Measurements from ENCODE around the gene NCOA1.

The NCOA1 gene

GRCh38 chr2:24644032-24644431 is 153.0 kb downstream of the NCOA1 start:
- TF ChIP-seq, protein P1, sequence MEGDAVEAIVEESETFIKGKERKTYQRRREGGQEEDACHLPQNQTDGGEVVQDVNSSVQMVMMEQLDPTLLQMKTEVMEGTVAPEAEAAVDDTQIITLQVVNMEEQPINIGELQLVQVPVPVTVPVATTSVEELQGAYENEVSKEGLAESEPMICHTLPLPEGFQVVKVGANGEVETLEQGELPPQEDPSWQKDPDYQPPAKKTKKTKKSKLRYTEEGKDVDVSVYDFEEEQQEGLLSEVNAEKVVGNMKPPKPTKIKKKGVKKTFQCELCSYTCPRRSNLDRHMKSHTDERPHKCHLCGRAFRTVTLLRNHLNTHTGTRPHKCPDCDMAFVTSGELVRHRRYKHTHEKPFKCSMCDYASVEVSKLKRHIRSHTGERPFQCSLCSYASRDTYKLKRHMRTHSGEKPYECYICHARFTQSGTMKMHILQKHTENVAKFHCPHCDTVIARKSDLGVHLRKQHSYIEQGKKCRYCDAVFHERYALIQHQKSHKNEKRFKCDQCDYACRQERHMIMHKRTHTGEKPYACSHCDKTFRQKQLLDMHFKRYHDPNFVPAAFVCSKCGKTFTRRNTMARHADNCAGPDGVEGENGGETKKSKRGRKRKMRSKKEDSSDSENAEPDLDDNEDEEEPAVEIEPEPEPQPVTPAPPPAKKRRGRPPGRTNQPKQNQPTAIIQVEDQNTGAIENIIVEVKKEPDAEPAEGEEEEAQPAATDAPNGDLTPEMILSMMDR (IDR thresholded peaks at IDR 0.05; ENCODE audit: control insufficient read depth, insufficient read depth, low read depth, low read length, missing control alignments) = no peak
- DNase-seq (ENCODE audit: low read depth) = no peak
- H3K4me3 ChIP-seq (ENCODE audit: control insufficient read depth, low read depth, low read length) = no peak overlapping the region

GRCh38 chr2:24650997-24651642 is 160.1 kb downstream of the NCOA1 start:
- no peak overlapping the region for H3K4me3 ChIP-seq (ENCODE audit: control insufficient read depth, low read depth, low read length)
- TF ChIP-seq, protein P1 (IDR thresholded peaks at IDR 0.05; ENCODE audit: control insufficient read depth, insufficient read depth, low read depth, low read length, missing control alignments) = no peak
- no peak for DNase-seq (ENCODE audit: low read depth)

DNA sequence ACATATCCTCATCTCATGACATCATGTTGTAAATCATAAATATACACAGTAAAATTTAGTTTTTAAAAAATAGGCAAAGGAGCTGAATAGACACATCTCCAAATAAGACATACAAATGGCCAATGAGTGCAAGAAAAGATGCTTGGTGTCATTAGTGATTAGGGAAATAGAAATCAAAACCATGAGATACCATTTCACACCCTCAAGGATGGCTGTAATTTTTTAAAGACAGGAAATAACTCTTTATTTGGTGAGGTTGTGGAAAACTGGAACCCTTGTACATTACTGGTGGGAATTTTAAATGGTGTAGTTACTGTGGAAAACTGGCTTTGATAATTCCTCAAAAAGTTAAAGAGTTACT is 160.6 kb downstream of the NCOA1 start:
- TF ChIP-seq, protein P1 (IDR thresholded peaks at IDR 0.05; ENCODE audit: control insufficient read depth, insufficient read depth, low read depth, low read length, missing control alignments) = no peak
- DNase-seq (ENCODE audit: low read depth) = no peak
- no peak overlapping the region for H3K4me3 ChIP-seq (ENCODE audit: control insufficient read depth, low read depth, low read length)

DNA sequence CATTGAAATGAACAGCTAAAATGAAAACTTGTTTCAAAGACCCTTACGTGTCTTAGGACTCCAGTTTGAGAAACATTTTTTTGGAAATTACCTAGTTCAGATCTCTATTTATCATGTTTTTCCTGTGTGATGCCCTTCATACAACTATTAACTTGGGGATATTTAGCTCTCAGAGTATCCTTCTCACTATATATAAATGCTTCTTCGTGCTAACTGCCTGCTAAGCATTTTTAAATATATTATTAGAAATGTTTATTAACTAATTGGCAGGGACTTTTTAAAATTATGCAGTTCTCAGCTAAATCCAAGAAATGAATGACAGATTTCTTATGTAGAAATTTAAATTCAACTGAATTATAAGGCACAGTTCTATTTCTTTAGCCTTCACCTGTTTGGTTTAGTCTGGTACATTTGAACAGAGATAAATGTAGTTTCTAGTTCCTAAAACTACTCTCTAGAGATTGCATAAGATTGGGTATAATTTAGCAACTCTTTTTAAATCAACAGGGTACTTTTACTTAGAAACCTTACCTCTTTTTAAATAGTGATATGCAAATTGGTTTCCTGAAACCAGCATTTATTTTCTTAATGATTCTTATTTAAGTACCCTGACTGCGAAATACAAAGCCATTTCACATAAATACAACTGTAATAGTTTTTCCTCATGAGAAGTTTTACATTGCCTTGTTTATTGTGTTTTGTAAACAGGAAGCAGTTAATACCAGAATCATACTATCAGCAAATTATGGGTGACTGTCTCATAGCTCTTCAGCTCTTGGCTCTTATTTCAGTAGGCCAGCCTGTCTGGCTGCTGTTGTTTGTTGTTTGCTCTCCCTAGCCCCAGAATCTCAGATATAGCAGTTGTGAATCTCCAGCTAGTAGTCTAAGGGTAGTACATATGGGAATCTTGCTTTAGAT is 161.5 kb downstream of the NCOA1 start:
- H3K4me3 ChIP-seq (ENCODE audit: control insufficient read depth, low read depth, low read length) = no peak overlapping the region
- no peak for DNase-seq (ENCODE audit: low read depth)
- TF ChIP-seq, protein P1 (IDR thresholded peaks at IDR 0.05; ENCODE audit: control insufficient read depth, insufficient read depth, low read depth, low read length, missing control alignments) = no peak

DNA sequence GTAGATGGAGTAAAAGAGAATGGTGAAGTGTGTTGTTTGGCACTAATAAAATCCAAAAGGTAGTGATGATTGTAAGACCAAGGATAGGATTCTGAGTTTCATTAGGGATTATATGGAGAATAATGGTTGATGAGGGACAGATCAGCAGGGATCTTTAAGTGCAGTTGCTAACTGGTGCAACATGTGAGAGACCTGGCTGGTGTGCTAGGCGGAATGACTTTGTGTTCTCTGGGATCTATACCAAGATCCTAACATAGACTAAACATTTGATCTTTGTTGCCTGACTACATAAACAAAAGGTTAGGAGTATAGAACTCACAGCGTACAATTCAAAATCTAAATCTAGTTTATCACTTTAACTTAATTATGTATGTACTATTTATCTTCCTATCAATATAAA is 166.8 kb downstream of the NCOA1 start:
- DNase-seq (ENCODE audit: low read depth) = no peak
- TF ChIP-seq, protein P1 (IDR thresholded peaks at IDR 0.05; ENCODE audit: control insufficient read depth, insufficient read depth, low read depth, low read length, missing control alignments) = no peak
- no peak overlapping the region for H3K4me3 ChIP-seq (ENCODE audit: control insufficient read depth, low read depth, low read length)

DNA sequence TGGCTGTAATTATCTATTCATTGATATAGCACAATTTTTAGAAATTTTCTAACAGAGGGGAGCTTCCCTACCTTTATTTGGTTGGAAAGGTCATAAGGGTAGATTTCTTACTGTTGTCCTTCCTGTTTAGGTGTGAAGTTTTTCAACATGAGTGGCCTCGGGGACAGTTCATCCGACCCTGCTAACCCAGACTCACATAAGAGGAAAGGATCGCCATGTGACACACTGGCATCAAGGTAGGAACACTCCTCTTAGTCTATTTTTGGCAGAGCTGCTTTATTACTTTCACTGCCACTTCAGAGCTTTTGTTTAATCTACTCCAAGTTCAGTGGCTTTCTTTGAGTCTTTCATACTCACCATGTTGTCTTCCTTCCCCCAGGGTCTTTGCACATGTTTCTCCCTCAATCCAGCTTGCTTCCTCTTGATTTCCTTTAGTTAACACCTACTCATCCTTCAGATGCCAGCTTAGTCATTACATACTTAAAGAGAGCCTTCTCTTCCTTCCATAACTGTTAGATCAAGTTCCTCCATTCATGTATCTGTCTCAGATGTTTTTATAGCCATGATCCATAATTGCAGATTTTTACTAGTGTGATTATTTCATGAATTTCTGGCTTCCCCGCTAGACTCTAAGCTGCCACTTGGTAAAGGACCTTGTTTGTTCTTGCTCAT is 167.6 kb downstream of the NCOA1 start:
- H3K4me3 ChIP-seq (ENCODE audit: control insufficient read depth, low read depth, low read length) = no peak overlapping the region
- no peak for DNase-seq (ENCODE audit: low read depth)
- TF ChIP-seq, protein P1 (IDR thresholded peaks at IDR 0.05; ENCODE audit: control insufficient read depth, insufficient read depth, low read depth, low read length, missing control alignments) = no peak

All from AG09309 (cell line).